Measurements from ENCODE around the gene CDH23.

- TF ChIP-seq POLR2A (IDR thresholded peaks at IDR 0.05; ENCODE audit: low read length) = no peak
- no peak for TF ChIP-seq GATA1 (IDR thresholded peaks at IDR 0.05; ENCODE audit: low read depth, low read length)
Measured at GRCh38 chr10:71723311-71723710, 326.6 kb downstream of the CDH23 start.

All from erythroblast (primary cell).